MM.1S (cell line): ENCODE data around the gene MRPL42.

ENCODE experiments used
- EZH2 ChIP-seq: fragments of 300-600 bp; sonication (generic); optimal IDR thresholded peaks from 2 replicates; pipeline ENCODE3; 2017; ENCODE audit warnings: low read depth, mild to moderate bottlenecking, antibody characterized with exemption, low read length, mixed read lengths
- TF ChIP-seq, protein P1 (sequence below): fragments of 300-600 bp; sonication (generic); IDR thresholded peaks from 2 replicates; pipeline ENCODE4 v1.5.1; 2016; ENCODE audit warnings: antibody characterized with exemption, low read length, mixed read lengths

DNA sequence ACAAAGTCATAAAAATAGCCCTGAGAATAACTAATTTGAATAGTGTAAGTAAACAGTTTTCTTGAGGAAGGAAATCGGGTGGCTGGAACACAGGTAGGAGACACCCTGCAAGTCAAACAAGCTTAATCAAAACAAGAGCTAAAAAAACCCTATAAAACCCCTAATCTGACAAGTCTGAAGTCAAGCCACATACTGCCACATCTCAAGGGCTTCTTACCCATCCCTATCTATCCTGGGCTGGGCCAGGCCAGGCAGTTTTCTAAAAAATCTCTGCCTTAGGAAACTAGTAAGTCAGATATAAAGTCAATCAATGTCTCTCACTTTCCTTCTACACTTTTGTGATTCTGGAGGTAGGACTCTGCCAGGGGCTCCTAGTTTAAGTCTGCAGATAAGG lies 40.9 kb upstream of the MRPL42 start:
- TF ChIP-seq, protein P1, sequence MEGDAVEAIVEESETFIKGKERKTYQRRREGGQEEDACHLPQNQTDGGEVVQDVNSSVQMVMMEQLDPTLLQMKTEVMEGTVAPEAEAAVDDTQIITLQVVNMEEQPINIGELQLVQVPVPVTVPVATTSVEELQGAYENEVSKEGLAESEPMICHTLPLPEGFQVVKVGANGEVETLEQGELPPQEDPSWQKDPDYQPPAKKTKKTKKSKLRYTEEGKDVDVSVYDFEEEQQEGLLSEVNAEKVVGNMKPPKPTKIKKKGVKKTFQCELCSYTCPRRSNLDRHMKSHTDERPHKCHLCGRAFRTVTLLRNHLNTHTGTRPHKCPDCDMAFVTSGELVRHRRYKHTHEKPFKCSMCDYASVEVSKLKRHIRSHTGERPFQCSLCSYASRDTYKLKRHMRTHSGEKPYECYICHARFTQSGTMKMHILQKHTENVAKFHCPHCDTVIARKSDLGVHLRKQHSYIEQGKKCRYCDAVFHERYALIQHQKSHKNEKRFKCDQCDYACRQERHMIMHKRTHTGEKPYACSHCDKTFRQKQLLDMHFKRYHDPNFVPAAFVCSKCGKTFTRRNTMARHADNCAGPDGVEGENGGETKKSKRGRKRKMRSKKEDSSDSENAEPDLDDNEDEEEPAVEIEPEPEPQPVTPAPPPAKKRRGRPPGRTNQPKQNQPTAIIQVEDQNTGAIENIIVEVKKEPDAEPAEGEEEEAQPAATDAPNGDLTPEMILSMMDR, result no peak
- TF ChIP-seq EZH2, result no peak
